ENCODE measurements around the gene PGLYRP4.
"Not testable (repeated sequence)": the region's sequence is repeated elsewhere in the genome, so short reads cannot be mapped to it uniquely, and the experiment has no call there.

The PGLYRP4 gene

DNA sequence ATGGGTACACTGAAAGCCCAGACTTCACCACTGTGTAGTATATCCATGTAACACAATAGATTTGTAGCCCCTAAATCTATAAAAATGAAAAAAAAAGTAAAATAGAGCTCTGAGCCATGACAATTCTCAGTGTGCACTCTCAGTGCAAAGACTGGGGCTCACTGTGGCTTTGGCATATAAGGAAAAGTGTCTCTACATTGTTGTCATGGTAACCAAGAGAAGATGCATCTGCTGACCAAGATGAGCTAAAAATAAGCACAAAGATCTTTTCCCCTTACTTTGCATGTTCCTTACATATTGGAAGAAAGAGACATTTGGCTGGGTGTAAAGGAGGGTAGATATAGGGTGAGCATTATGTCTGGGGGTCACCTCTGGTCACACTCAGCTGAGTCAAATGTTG lies 12.0 kb downstream of the PGLYRP4 start:
- DNase-seq: no peak

- DNase-seq: no peak
Observed at GRCh38 chr1:153333902-153334301, 14.7 kb downstream of the PGLYRP4 start.

- DNase-seq: no peak
Observed at GRCh38 chr1:153324912-153325311, 23.7 kb downstream of the PGLYRP4 start.

DNA sequence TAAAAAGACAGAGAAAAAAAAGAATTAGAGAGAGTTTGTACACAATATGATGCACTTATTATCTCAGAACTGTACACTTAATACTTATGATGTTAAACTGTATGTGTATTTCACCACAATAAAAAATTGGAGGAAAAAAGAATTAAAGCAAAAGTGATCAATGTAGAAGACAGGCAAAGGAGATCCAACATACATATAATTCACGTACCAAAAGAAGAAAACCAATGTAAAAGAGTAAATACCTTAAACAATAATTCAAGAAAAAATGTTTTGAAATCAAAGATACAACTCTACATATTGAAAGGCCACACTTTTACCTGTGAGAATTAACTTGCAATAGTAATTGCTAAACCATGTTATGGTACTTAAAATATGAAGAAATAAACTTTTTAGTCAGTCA lies 26.1 kb downstream of the PGLYRP4 start:
- no peak for DNase-seq

GRCh38 chr1:153318145-153318544 lies 30.5 kb downstream of the PGLYRP4 start:
- DNase-seq: not testable (repeated sequence)

- not testable (repeated sequence) for DNase-seq
Observed at GRCh38 chr1:153316013-153316412, 32.6 kb downstream of the PGLYRP4 start.

- DNase-seq: not testable (repeated sequence)
Observed at GRCh38 chr1:153314388-153314787, 34.3 kb downstream of the PGLYRP4 start.

GRCh38 chr1:153313288-153313687 lies 35.4 kb downstream of the PGLYRP4 start:
- no peak for DNase-seq

DNA sequence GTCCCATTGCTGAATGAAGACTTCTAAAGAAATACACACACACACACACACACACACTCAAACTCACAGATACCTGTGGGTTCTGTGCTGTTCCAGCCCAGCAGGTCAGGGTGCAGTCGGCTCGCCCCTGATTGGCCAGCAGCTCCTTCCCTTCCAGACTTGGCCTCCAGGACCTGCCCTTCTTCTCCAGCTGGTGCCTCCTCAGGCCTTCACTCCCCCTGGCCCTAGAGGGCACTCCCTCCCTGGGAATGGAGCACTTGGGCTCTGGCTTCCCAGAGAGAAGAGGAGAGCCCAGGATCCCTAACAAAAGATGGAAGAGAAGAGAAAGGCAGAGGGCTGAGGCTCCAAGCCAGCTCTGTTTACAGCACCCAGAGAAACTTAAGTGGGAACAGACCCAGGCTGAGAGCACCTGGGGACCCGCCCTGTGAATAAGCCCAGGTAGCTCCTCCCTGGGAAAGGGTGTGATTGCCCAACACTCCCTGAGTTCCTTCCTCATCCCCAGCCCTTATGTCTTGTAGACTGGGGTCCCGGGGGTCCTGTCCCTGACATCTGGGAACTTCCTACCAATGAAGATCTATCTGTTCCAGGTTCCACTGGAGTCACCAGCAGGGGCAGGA lies 36.0 kb downstream of the PGLYRP4 start, which contains the start of gene PGLYRP3:
PGLYRP3 (minus strand) TSS at position 383 of the 617 bp plus-strand sequence. CDS start 2,287 bp downstream, outside the sequence.
- no peak for DNase-seq

DNA sequence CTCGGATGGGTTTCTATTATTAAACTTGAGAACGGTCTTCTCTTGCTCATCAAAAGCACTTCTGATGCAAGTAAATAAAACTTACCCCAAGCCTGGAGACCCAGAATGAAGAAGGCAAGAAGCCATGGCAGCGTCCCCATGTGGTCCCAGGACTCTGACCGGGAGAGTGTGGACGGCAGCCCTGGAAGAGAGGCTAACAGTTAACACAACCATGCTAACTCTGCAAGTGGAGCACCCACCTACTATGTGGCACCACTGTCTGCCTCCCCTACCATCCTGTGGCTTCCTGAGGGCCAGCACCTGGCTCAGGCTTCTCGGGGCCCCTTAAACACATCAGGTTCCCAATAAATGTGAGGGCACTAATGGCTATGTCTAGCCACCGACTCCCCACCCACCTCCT lies 38.1 kb downstream of the PGLYRP4 start:
- no peak for DNase-seq

DNA sequence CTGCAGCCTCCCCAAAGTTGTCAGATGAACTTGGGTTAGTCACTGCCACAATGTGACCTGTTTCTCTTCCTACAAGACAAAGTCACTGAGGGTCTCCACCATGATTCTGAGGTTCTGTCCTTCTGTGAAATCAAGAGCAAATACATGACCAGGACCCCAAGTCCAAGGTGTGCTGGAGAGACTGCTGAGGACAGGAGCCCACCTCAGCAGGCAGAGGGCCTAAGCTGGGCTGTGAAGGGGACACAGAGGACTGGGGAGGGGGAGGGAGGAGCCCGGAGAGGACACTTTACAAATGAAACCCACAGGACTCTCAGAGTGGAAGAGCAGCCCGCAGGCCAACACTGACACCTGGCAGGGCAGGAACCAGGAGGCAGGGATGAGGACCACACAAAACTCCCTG lies 39.2 kb downstream of the PGLYRP4 start:
- DNase-seq: no peak

- DNase-seq: no peak
Observed at GRCh38 chr1:153308540-153308939, 40.1 kb downstream of the PGLYRP4 start.

DNA sequence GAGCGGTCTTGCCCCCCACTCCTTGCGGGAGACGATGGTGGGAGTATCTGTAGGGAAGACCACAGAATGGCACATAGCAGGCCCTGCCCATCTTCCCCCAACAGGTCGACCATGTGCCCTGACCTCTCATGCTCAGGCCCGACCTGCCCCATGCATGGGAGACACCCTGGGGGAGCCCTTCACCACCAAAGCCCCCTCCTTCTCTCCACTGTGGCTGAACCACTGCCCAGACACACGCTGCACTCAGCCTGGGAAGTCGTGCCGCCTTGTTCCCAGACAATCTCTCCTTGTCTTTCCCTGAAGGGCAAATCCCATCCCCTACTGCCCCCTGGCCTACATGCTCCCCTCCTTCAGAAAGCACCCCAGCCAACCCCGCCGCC lies 41.4 kb downstream of the PGLYRP4 start:
- DNase-seq: no peak

DNA sequence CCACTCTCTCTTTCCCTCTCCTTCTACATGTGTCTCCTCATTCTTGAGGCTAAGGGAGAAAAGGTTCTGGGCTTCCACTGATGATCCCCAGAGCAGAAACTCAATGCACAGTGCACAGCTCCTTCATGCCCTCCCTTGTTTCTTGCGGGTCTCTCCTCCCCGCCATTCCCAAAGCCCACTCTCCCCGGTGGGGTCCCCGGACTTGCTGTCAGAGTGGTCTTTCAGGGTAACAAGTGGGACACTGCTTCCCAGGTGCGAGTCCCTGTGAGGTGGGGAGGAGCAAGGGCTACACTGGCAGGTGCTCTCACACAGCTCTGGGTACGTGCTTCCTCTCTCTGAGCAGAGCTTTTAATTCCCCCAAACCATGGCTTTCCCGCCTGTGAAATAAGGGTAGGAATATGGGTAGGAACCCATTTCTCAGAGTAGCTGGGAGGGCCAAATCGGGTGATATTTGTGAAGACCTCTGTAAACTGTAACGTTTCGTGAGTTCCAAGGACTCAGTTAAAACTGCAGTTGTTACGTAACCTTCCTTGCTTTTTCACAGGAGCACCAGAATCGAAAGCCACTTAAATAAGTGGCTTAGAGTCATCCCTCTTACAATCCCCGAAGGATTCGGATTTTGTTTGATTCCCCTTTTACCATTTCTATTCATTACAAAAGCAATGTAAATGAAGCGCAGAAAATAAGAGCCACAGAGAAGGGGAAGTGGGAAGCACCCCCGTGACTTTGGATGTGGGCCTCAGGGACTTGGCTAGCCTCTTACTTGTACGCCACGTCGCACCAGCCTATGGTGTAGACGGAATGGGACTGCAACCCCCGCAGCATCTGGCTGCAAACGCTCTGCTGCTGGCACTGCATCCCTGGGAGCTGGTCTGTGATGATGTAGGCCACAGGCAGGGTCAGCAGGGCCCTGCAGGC lies 42.1 kb downstream of the PGLYRP4 start:
- no peak for DNase-seq

DNA sequence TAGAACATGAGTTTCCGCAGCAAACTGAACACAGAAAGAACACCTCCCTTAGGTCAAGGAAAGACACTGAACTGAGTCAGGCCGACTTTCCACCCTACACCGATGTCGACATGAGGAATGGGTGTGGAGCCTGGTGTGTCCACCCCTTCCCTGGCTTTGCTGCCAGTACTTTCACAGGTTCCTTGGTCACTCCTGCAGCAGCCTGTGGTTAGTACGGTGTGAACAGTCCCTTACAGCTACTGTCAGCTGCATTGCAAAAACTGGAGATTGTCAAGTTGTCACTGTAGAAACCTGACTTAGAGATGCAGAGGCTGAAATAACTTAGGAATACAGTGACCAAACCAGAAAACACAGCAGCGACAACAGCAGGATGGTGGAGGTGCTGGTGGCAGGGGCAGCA lies 43.0 kb downstream of the PGLYRP4 start:
- no peak for DNase-seq

GRCh38 chr1:153302308-153302707 lies 46.3 kb downstream of the PGLYRP4 start:
- no peak for DNase-seq

- no peak for DNase-seq
Observed at GRCh38 chr1:153293851-153294250, 54.8 kb downstream of the PGLYRP4 start.

DNA sequence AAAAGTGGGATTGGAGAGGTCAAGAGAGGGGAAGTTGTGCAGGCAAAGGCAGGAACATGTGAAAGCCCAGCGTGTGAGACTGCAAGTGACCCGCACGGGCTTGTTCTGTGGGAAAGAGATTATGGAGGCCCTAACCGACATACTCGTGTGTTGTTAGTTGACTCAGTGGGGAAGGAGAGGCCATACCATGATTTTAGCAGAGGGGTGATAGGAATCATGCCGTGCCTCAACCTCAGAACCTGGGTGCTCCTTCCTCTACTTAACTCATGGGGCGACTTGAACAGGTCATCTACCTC lies 55.2 kb downstream of the PGLYRP4 start:
- no peak for DNase-seq

DNA sequence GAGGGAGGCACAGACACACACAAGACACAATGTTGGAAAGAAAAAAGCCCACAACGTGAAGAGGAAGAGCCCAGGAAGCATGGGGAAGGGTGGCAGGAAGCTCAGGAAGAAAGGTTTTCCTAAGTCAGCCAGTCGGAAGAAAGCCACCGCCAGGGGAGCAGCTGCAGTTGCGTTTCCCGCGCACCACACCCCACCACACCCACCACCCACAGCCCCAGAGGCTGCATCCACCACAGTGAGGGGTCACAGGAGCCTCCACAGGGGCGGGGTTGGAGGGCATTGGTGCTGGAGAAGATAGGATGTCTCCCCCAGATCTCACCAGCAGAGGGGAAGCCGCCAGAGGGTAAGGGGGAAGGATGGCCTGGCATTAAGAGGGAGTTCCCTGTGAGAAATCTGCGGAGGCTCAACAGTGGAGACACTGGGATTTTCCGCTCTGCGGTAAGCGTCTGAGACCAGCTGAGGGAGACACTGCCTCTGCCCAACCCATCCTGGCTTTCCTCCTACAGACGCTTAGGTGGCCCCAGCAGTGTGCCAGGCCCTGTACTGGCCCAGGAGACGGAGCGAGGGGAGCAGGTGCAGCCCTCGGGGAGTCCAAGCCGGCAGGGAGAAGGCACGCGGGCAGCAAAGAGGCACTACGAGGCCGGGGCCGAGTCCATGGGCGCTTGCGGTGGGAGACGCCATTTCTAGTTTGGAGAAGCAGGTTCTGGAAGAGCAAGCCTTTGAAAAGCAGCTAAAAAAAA lies 55.7 kb downstream of the PGLYRP4 start:
- DNase-seq: no peak

GRCh38 chr1:153292185-153292584 lies 56.5 kb downstream of the PGLYRP4 start:
- no peak for DNase-seq

DNA sequence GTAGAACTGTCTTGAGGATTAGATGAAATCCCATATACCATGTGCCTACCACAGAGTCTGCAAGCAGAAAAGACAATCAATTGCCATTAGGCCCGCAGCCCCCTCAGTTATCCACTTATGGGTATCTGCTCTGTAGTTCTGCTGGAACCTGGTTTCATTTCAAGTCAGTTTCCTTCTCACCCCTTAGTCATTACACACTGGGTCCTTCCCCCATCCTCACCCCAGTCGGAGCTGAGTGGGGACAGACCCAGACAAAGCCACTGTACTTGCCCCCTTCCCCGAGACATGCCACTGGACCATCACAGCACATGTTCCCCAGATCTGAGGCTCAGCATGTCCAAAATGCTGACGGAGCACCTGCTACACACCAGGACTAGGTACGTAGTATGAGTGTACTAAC lies 57.1 kb downstream of the PGLYRP4 start:
- DNase-seq: no peak

DNA sequence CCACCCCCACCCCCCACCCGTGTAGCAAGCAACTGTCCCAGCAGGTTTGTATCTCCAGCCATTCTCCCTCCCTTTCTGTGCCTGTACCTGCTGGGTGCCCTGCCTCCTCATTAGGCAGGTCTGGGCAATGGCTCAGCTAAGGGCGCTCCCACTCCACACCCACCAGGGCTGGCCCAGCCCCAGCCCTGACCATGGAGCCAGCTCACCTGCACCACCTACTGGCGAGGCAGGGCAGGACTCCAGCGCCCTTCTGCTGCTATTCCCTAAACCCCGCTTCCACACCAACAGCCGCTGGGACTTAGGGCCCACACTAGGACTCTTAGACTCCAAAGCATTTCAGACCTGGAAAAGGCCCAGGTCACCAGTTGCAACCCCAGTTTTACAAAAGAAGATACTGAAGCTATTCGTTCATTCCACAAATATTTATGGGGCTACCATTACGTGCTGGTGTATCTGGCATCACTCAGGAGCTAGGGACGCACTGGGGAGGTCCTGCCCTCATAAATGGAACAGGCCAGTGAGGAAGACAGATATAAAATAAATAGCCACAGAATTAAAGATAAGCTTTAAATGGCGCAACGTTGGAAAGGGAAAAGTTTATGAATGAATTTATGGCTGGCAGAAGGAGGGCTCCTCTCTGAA lies 59.9 kb downstream of the PGLYRP4 start:
- no peak for DNase-seq
